ENCODE data around the gene AMTN. TPM values are rescaled to one million over a fixed set of nuclear protein-coding genes. Genes with fewer than 3 reads are reported as not detected.

The AMTN gene
- total RNA-seq, 4 donors from 2014 or later, result 0.26 to 1.9 (median 1.3) TPM; not detected in 1

DNA sequence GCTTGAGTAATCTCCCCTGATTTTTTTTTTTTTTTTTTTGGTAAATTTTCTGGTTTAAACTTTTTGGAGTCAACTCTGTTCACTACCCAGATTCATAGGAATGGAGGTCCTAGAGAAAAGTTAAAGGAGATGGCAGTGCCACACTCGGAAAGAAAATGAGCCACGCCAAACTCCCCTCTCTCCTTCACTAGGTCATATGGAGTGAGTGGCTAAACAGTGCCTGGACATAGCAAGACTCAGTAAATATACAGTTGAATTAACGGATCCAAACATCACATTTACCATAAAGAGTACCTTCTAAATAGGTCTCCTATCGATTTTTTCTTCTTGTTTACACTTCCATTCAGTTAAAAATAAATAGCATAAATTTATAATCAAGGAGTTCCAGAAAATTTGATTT lies 13.6 kb upstream of the AMTN start:
- intact Hi-C loops (cut with DNase I; ENCODE audit: low total_unique reads), result loop anchor here (5.0 kb wide), 1 partner anchor 1467 kb away; no protein-coding TSS in a partner anchor
- no peak overlapping the region for H3K4me3 ChIP-seq (ENCODE audit: low read depth, poor library complexity, severe bottlenecking)
- no peak for TF ChIP-seq POLR2A (IDR thresholded peaks at IDR 0.05)
- TF ChIP-seq, protein P1, sequence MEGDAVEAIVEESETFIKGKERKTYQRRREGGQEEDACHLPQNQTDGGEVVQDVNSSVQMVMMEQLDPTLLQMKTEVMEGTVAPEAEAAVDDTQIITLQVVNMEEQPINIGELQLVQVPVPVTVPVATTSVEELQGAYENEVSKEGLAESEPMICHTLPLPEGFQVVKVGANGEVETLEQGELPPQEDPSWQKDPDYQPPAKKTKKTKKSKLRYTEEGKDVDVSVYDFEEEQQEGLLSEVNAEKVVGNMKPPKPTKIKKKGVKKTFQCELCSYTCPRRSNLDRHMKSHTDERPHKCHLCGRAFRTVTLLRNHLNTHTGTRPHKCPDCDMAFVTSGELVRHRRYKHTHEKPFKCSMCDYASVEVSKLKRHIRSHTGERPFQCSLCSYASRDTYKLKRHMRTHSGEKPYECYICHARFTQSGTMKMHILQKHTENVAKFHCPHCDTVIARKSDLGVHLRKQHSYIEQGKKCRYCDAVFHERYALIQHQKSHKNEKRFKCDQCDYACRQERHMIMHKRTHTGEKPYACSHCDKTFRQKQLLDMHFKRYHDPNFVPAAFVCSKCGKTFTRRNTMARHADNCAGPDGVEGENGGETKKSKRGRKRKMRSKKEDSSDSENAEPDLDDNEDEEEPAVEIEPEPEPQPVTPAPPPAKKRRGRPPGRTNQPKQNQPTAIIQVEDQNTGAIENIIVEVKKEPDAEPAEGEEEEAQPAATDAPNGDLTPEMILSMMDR (IDR thresholded peaks at IDR 0.05), result no peak
- WGBS, 2 donors, result 58 to 68% methylated on average over 4 of the region's 4 CpGs
- no peak for DNase-seq (ENCODE audit: low spot score in 2 of 2)

DNA sequence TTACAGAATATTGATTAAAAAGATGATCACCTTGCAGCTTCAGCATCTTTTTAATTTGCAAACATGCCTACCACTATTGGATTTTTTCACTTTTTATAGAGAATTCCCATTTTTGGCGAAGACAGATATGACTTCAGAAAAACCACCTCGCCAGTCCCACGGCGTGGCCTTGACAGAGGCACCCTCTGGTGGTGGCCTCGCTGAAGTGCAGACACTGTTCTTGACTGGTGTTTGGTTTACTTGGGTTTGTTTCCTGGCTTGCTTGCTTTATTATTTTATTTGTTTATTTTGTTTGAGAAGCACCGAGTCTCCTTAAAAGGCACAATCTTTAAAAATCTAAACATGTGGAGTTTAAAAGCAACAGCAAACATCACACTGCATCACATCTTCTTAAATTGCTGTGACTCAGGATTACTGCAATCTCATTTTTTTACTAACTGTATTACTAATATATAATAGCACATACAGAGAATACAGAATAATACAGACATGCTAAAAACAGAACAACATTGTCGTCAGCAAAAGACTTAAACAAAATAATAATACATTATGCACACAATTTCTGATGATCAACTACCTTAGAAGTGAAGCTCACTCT lies 13.1 kb upstream of the AMTN start:
- TF ChIP-seq POLR2A (IDR thresholded peaks at IDR 0.05), result no peak
- no peak overlapping the region for H3K4me3 ChIP-seq (ENCODE audit: low read depth, poor library complexity, severe bottlenecking)
- WGBS, 2 donors, result 5 to 7% methylated on average over 7 of the region's 7 CpGs
- DNase-seq (ENCODE audit: low spot score in 2 of 2), result no peak
- intact Hi-C loops (cut with DNase I; ENCODE audit: low total_unique reads), result loop anchor here (5.0 kb wide), 1 partner anchor 1468 kb away; no protein-coding TSS in a partner anchor

DNA sequence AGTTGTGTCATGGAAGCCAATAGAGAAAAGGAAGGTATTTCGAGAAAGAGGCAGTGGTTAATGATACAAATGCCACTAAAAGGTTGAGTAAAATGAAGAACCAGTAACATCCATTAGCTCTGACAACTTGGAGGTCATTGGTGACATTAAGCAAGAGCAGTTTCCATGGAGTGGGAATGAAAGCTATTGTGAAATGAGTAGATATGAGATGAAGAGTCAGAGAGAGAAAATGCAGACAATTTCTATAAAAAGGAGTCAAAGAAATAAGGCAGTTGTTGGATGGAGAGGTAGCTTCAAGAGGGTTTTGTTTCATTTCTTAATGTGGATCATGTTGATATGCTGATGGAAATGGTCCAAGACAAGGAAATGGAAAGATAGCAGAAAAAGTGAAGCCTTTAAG lies 9.6 kb upstream of the AMTN start:
- TF ChIP-seq POLR2A (IDR thresholded peaks at IDR 0.05), result no peak
- TF ChIP-seq, protein P1 (IDR thresholded peaks at IDR 0.05), result no peak
- H3K4me3 ChIP-seq (ENCODE audit: low read depth, poor library complexity, severe bottlenecking), result no peak overlapping the region
- intact Hi-C loops (cut with DNase I; ENCODE audit: low total_unique reads), result loop anchor here (5.0 kb wide), 1 partner anchor 1472 kb away; no protein-coding TSS in a partner anchor
- no peak for DNase-seq (ENCODE audit: low spot score in 2 of 2)
- WGBS, 2 donors, result 66 to 78% methylated on average over 1 of the region's 1 CpG

DNA sequence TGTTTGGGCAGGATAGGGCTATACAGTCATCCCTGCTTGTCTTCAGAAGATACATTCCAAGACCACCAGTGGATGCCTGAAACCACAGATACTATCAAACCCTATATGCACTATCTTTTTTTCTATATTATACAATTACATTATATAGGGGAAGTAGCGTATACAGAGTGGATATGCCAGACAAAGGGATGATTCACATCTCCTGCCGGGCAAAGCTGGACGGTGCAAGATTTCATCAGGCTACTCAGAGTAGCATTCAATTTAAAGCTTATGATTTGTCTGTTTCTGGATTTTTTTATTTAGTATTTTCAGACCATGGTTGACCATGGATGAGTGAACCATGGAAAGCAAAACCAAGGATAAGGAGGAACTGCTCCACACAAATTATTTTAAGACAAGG lies 7.0 kb upstream of the AMTN start:
- H3K4me3 ChIP-seq (ENCODE audit: low read depth, poor library complexity, severe bottlenecking), result no peak overlapping the region
- intact Hi-C loops (cut with DNase I; ENCODE audit: low total_unique reads), result no loop called here
- no peak for DNase-seq (ENCODE audit: low spot score in 2 of 2)
- no peak for TF ChIP-seq POLR2A (IDR thresholded peaks at IDR 0.05)
- TF ChIP-seq, protein P1 (IDR thresholded peaks at IDR 0.05), result no peak
- 90 to 94% methylated on average over 3 of the region's 3 CpGs for WGBS, 2 donors

DNA sequence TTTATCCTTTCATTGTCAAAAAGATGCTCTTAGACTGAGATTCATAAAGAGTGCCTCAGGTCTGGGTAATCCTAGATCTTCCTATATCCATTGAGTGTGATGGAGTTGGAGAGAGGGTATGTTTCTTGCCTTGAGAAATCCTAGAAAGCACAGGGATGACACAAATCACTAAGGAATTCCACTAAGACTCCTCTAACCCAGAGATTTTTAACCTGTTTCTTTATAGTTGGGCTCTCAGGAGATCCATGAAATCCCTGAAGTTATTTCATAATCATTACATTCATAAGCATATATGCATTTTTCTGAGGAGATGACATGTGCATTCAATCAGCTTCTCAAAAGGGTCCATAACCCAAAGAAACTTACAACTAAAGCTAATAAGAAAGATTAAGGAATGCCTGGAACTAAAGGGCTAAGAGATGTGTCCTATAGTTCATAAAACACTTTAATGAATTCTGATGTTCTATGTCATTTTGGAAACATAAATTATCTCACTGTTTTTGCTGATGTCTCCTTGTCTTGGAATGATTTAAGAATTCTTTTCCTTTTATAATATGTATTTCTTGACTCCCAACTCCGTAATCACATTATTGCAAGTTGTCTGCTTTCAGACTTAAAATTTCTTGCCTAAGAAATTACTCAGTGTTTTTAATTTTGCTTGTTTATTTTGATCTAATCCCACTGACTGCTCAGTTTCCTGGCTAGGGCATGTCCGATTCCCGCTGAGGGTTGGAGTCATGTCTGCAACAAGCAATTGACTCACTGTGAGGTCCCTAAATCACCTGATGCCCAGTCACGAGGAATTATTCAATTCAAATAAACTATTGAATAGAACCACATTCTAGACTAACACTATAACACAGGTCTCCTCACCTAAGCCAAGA lies 2.8 kb upstream of the AMTN start:
- H3K4me3 ChIP-seq (ENCODE audit: low read depth, poor library complexity, severe bottlenecking), result no peak overlapping the region
- 52 to 55% methylated on average over 4 of the region's 4 CpGs for WGBS, 2 donors
- TF ChIP-seq POLR2A (IDR thresholded peaks at IDR 0.05), result no peak
- TF ChIP-seq, protein P1 (IDR thresholded peaks at IDR 0.05), result no peak
- no peak for DNase-seq (ENCODE audit: low spot score in 2 of 2)
- intact Hi-C loops (cut with DNase I; ENCODE audit: low total_unique reads), result no loop called here

DNA sequence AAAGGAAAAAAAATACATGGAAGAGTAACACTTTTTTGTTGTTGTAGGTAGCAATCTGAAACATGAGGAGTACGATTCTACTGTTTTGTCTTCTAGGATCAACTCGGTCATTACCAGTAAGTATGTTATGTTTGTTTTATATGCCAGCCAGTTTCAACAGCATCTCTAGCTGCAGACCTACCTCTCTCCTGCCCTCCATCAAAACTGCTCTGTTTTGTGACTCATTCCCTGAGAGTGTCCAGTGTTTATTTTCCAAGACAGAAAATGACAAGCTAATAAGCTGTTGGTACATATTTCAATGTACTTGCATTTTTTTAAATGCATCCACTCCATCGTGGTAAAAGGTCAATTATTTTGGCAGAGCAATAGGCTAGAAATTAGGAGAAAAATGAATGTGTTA lies 347 bp downstream of the AMTN start:
- no peak overlapping the region for H3K4me3 ChIP-seq (ENCODE audit: low read depth, poor library complexity, severe bottlenecking)
- intact Hi-C loops (cut with DNase I; ENCODE audit: low total_unique reads), result no loop called here
- TF ChIP-seq, protein P1 (IDR thresholded peaks at IDR 0.05), result no peak
- TF ChIP-seq POLR2A (IDR thresholded peaks at IDR 0.05), result no peak
- no peak for DNase-seq (ENCODE audit: low spot score in 2 of 2)
- 68 to 76% methylated on average over 3 of the region's 3 CpGs for WGBS, 2 donors

All from lower leg skin (tissue), 4 donors.